Astrocyte (in vitro differentiated cells and primary cell): ENCODE measurements around the gene AGPAT4.

Experiments used
- EZH2 ChIP-seq: IDR thresholded peaks from 2 replicates; pipeline ENCODE4 v1.6.1; 2012; ENCODE audit warnings: mild to moderate bottlenecking, low read length, inconsistent platforms; ENCODE audit not compliant: insufficient read depth
- TF ChIP-seq, protein P1 (sequence below): IDR thresholded peaks from 2 replicates; pipeline ENCODE4 v1.5.1; 2011; ENCODE audit warnings: low read depth, mild to moderate bottlenecking, inconsistent platforms, low read length, moderate library complexity; ENCODE audit not compliant: insufficient read depth

DNA sequence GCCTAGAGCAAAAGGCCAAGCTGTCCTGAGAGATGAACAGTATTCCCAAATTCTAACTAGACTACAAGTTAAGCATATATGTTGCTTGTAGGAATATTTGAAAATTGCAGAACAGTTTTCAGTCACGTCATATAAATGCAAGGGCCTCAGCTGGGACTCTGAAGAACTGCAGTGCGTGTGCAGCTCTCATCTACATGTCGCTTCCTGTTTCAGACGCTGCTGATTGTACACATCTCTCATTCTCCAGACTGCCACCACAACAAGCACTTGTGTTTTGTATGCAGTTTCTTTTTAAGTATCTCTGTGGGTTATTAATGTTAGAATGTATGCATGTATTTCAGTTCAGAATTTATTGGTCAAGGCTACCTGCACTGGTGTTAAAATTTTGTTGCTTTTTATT, 162.6 kb downstream of the AGPAT4 start:
- TF ChIP-seq, protein P1, sequence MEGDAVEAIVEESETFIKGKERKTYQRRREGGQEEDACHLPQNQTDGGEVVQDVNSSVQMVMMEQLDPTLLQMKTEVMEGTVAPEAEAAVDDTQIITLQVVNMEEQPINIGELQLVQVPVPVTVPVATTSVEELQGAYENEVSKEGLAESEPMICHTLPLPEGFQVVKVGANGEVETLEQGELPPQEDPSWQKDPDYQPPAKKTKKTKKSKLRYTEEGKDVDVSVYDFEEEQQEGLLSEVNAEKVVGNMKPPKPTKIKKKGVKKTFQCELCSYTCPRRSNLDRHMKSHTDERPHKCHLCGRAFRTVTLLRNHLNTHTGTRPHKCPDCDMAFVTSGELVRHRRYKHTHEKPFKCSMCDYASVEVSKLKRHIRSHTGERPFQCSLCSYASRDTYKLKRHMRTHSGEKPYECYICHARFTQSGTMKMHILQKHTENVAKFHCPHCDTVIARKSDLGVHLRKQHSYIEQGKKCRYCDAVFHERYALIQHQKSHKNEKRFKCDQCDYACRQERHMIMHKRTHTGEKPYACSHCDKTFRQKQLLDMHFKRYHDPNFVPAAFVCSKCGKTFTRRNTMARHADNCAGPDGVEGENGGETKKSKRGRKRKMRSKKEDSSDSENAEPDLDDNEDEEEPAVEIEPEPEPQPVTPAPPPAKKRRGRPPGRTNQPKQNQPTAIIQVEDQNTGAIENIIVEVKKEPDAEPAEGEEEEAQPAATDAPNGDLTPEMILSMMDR, result no peak
- TF ChIP-seq EZH2, result no peak
